Trophoblast cell (in vitro differentiated cells and primary cell): ENCODE measurements around the gene DSCAM.

ENCODE experiments used
- DNase-seq, 2 donors: peaks; one replicate each; pipeline ENCODE4 v3.0.0-alpha.2; 2016
- H2AFZ ChIP-seq: 2 replicates; pipeline ENCODE4 v1.6.1; 2013; ENCODE audit warnings: low read length, moderate library complexity, mild to moderate bottlenecking; ENCODE audit not compliant: insufficient read depth, poor library complexity
- H2AK5ac ChIP-seq: 2 replicates; pipeline ENCODE4 v1.6.1; 2013; ENCODE audit warnings: mild to moderate bottlenecking, low read length
- H2BK120ac ChIP-seq: 2 replicates; pipeline ENCODE4 v1.6.1; 2013; ENCODE audit warnings: low read length, mild to moderate bottlenecking, moderate library complexity; ENCODE audit not compliant: insufficient read depth, poor library complexity
- H2BK12ac ChIP-seq: 2 replicates; pipeline ENCODE4 v1.6.1; 2013; ENCODE audit warnings: mild to moderate bottlenecking, low read length, moderate library complexity
- H2BK5ac ChIP-seq: 2 replicates; pipeline ENCODE4 v1.6.1; 2013; ENCODE audit warnings: low read length, low read depth, moderate library complexity, mild to moderate bottlenecking; ENCODE audit not compliant: poor library complexity
- H3K14ac ChIP-seq: 2 replicates; pipeline ENCODE4 v1.6.1; 2013; ENCODE audit warnings: mild to moderate bottlenecking, low read length
- H3K18ac ChIP-seq: 2 replicates; pipeline ENCODE4 v1.6.1; 2013; ENCODE audit warnings: mild to moderate bottlenecking, low read length
- H3K23ac ChIP-seq: 2 replicates; pipeline ENCODE4 v1.6.1; 2013; ENCODE audit warnings: low read length
- H3K27ac ChIP-seq: 2 replicates; pipeline ENCODE4 v1.5.1; 2013; ENCODE audit warnings: low read depth, mild to moderate bottlenecking, inconsistent platforms, low read length, moderate library complexity
- H3K27me3 ChIP-seq: 2 replicates; pipeline ENCODE4 v1.6.1; 2013; ENCODE audit warnings: inconsistent platforms, mild to moderate bottlenecking, low read length, moderate library complexity; ENCODE audit not compliant: insufficient read depth
- H3K36me3 ChIP-seq, 2 experiments: 1 replicate in 1 of 2; 2 replicates in 1 of 2; pipeline ENCODE4 v1.6.1; 2013; ENCODE audit warnings: low read length in 2 of 2, mild to moderate bottlenecking in 2 of 2, moderate library complexity in 1 of 2; ENCODE audit not compliant: insufficient read depth in 2 of 2, control insufficient read depth in 1 of 2
- H3K4ac ChIP-seq: 2 replicates; pipeline ENCODE4 v1.6.1; 2013; ENCODE audit warnings: low read depth, mild to moderate bottlenecking, low read length, moderate library complexity
- H3K4me1 ChIP-seq, 2 experiments: 1 replicate in 1 of 2; 2 replicates in 1 of 2; pipeline ENCODE4 v1.6.1; 2013; ENCODE audit warnings: low read length in 2 of 2, mild to moderate bottlenecking in 2 of 2, moderate library complexity in 1 of 2; ENCODE audit not compliant: insufficient read depth in 2 of 2, control insufficient read depth in 1 of 2
- H3K4me2 ChIP-seq: 2 replicates; pipeline ENCODE4 v1.6.1; 2013; ENCODE audit warnings: inconsistent platforms, mild to moderate bottlenecking, low read length, moderate library complexity
- H3K4me3 ChIP-seq: 2 replicates; pipeline ENCODE4 v1.5.1; 2013; ENCODE audit warnings: mild to moderate bottlenecking, low read depth, low read length, inconsistent platforms
- H3K79me1 ChIP-seq: one replicate; pipeline ENCODE4 v1.6.1; 2013; ENCODE audit warnings: low read length
- H3K79me2 ChIP-seq: 2 replicates; pipeline ENCODE4 v1.6.1; 2013; ENCODE audit warnings: low read length, mild to moderate bottlenecking; ENCODE audit not compliant: control insufficient read depth, insufficient read depth, poor library complexity
- H3K9ac ChIP-seq: 2 replicates; pipeline ENCODE4 v1.6.1; 2013; ENCODE audit warnings: mild to moderate bottlenecking, low read length
- H3K9me3 ChIP-seq: 2 replicates; pipeline ENCODE4 v1.6.1; 2013; ENCODE audit warnings: low read depth, mild to moderate bottlenecking, control low read depth, inconsistent platforms, low read length; ENCODE audit not compliant: insufficient read depth
- H4K12ac ChIP-seq: 2 replicates; pipeline ENCODE4 v1.6.1; 2013; ENCODE audit warnings: low read depth, mild to moderate bottlenecking, low read length, moderate library complexity
- H4K8ac ChIP-seq: 2 replicates; pipeline ENCODE4 v1.6.1; 2013; ENCODE audit warnings: low read depth, mild to moderate bottlenecking, low read length, moderate library complexity
- H4K91ac ChIP-seq: one replicate; pipeline ENCODE4 v1.6.1; 2013; ENCODE audit warnings: low read depth, mild to moderate bottlenecking, low read length, moderate library complexity
- WGBS: extraction: QIAGEN DNeasy Blood & Tissue Kit; methylation state at CpG from one replicate; pipeline ENCODE4 v1.1.7; 2013; ENCODE audit warnings: missing lambda C conversion rate; ENCODE audit not compliant: insufficient read length, insufficient coverage; ENCODE audit errors: extremely low coverage; 5-methylcytosine and 5-hydroxymethylcytosine counted together

DSCAM gene

DNA sequence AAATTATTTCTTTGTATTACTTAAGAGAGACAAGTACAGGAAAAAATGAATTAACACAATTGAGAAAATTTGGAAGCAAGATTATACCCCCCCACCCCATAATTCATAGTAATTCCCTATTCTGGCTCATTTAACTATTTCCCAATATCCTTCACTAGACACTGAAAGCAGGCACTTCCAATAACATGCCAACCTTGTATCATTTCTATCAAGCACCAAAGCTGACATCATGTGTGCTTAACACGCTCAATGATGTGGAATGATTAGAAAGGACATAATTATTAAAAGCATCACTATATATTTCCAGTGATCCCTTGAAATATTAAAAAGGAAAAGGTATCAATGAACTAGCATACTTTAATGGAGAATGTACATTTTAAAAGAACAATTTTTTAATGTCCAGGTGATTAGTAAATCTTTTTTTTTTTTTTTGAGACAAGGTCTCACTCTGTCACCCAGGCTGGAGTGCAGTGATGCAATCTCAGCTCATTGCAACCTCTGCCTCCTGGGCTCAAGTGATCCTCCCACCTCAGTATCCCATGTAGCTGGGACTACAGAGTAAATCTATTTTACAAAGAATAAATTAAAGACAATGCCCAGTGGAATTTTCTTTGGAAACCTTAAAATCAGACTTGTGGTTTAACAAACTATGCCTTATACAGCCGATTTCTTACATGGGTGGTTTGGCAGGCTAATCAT, 443.9 kb downstream of the DSCAM start:
- Histone ChIP-seq H3K4me2 (no peak overlapping the region), H4K8ac (no peak overlapping the region), H3K14ac (no peak overlapping the region), H3K79me2 (no peaks in the 10 kb centered on the region), H4K91ac (no peak overlapping the region), H2BK5ac (no peak overlapping the region), H3K36me3 (no peaks in the 10 kb centered on the region), H3K9ac (no peak overlapping the region), H3K4ac (no peak overlapping the region), H3K4me3 (no peak overlapping the region), H3K4me1 (no peaks in the 10 kb centered on the region), H2BK12ac (no peak overlapping the region), H3K27ac (no peak overlapping the region), H3K23ac (no peak overlapping the region), H3K18ac (no peak overlapping the region), H3K79me1 (no peaks in the 10 kb centered on the region), H4K12ac (no peak overlapping the region), H3K9me3 (no peaks in the 10 kb centered on the region), H3K27me3 (no peaks in the 10 kb centered on the region), H2AK5ac (no peak overlapping the region), H2BK120ac (no peak overlapping the region), H2AFZ (no peak overlapping the region)
- DNase-seq = no peak
- WGBS = no CpG with 5 or more reads among the region's 2 CpGs

DNA sequence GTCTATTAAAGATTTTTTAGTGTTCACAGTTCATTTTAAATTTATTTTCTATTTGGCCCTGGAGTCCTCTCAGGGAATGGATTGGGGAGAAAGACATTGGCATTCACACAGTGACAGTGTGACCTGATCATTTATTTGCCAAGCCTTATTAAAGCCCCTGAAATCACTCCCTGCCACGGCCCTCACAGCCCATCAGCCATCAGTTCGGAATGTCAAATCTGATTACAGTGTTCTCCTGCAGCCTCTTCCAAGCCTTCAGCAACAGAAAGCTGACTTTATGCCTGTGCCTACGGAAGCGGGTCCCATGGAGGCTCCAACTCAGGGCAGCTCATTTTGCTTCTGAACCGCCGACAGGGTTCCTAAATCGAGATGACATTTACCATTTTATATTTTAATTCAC, 451.2 kb downstream of the DSCAM start:
- H3K79me1 ChIP-seq = no peaks in the 10 kb centered on the region
- H3K36me3 ChIP-seq = no peaks in the 10 kb centered on the region
- H3K4me2 ChIP-seq = no peak overlapping the region
- H3K4ac ChIP-seq = no peak overlapping the region
- H3K79me2 ChIP-seq = no peaks in the 10 kb centered on the region
- H3K18ac ChIP-seq = no peak overlapping the region
- no peak overlapping the region for H2BK5ac ChIP-seq
- no peak overlapping the region for H4K8ac ChIP-seq
- no peak overlapping the region for H3K27ac ChIP-seq
- no peak overlapping the region for H2AK5ac ChIP-seq
- H2AFZ ChIP-seq = no peak overlapping the region
- no CpG with 5 or more reads among the region's 7 CpGs for WGBS
- H3K9me3 ChIP-seq = no peaks in the 10 kb centered on the region
- no peak overlapping the region for H3K14ac ChIP-seq
- H4K91ac ChIP-seq = no peak overlapping the region
- H3K4me3 ChIP-seq = no peak overlapping the region
- no peaks in the 10 kb centered on the region for H3K4me1 ChIP-seq
- no peak overlapping the region for H2BK120ac ChIP-seq
- no peak for DNase-seq
- H3K27me3 ChIP-seq = no peaks in the 10 kb centered on the region
- H3K23ac ChIP-seq = no peak overlapping the region
- no peak overlapping the region for H4K12ac ChIP-seq
- no peak overlapping the region for H3K9ac ChIP-seq
- no peak overlapping the region for H2BK12ac ChIP-seq

DNA sequence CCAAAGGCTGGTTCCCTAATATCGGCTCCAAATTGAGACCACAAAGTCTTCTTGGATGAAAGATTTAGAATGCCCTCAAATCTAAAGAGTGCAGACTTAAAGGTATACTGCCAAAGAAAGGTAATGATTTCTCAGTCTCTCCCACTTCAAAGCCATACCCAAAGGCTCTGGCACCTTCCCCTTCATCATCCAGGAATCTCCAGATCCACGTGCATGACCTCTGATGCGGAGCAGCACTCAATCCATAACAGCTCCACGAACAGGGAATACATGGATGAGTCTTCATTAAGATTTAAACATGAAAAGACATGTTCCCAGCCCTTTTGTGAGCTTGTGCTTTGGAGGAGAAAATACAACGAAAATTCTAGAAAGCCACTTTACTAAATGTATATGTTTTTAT, 453.9 kb downstream of the DSCAM start:
- Histone ChIP-seq H3K79me1 (no peaks in the 10 kb centered on the region), H2AK5ac (no peak overlapping the region), H3K18ac (no peak overlapping the region), H3K27ac (no peak overlapping the region), H3K14ac (no peak overlapping the region), H4K12ac (no peak overlapping the region), H3K9ac (no peak overlapping the region), H2AFZ (no peak overlapping the region), H3K23ac (no peak overlapping the region), H4K8ac (no peak overlapping the region), H4K91ac (no peak overlapping the region), H3K79me2 (no peaks in the 10 kb centered on the region), H3K4me1 (no peaks in the 10 kb centered on the region), H2BK120ac (no peak overlapping the region), H3K4me3 (no peak overlapping the region), H3K27me3 (no peaks in the 10 kb centered on the region), H3K9me3 (no peaks in the 10 kb centered on the region), H3K4me2 (no peak overlapping the region), H3K4ac (no peak overlapping the region), H2BK12ac (no peak overlapping the region), H3K36me3 (no peaks in the 10 kb centered on the region), H2BK5ac (no peak overlapping the region)
- WGBS = no CpG with 5 or more reads among the region's 5 CpGs
- DNase-seq = no peak

DNA sequence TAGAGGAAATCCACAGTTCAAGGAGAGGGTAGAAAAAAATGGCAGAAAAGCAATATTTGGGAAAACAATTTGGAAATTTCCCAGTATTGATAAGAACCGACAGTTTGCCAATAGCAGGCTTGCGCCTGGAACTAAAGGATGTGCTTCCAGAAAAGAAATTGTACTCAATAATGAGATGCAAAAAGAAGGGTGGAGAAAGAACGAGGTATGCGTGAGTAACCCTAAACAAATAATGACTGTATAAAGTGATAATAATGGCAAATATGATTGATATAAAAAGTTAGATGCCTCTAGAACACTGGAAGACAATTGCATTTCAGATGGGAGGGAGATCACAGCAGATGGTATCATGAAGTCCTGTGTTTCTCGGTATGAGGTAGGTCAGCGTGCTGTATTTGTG, 458.9 kb downstream of the DSCAM start:
- Histone ChIP-seq H4K12ac (no peak overlapping the region), H4K91ac (no peak overlapping the region), H3K18ac (no peak overlapping the region), H3K79me2 (no peaks in the 10 kb centered on the region), H3K14ac (no peak overlapping the region), H3K4me2 (no peak overlapping the region), H3K79me1 (no peaks in the 10 kb centered on the region), H2AK5ac (no peak overlapping the region), H3K4me3 (no peak overlapping the region), H3K36me3 (no peaks in the 10 kb centered on the region), H2BK120ac (no peak overlapping the region), H3K4ac (no peak overlapping the region), H3K23ac (no peak overlapping the region), H4K8ac (no peak overlapping the region), H3K4me1 (no peaks in the 10 kb centered on the region), H3K27me3 (no peaks in the 10 kb centered on the region), H3K9ac (no peak overlapping the region), H2BK12ac (no peak overlapping the region), H3K9me3 (no peaks in the 10 kb centered on the region), H2AFZ (no peak overlapping the region), H2BK5ac (no peak overlapping the region), H3K27ac (no peak overlapping the region)
- no CpG with 5 or more reads among the region's 6 CpGs for WGBS
- DNase-seq = no peak
